CD4-positive, alpha-beta T cell treated with Interferon alpha-2 for 1 hour (primary cell): Measurements from ENCODE around the gene NAA38.
"Not testable (repeated sequence)": the region's sequence is repeated elsewhere in the genome, so short reads cannot be mapped to it uniquely, and the experiment has no call there.

Source experiments
- DNase-seq, 2 donors: peaks; one replicate each; pipeline ENCODE4 v3.0.0-alpha.2; 2020 to 2022

Gene NAA38

GRCh38 chr17:7881276-7882054 lies 24.1 kb upstream of the NAA38 start:
- no peak for DNase-seq

- DNase-seq, result no peak
Measured at GRCh38 chr17:7880076-7880868, 22.9 kb upstream of the NAA38 start.

- DNase-seq, result no peak
Measured at GRCh38 chr17:7878234-7878633, 20.9 kb upstream of the NAA38 start.

GRCh38 chr17:7875804-7876370 lies 18.5 kb upstream of the NAA38 start:
- no peak for DNase-seq

- DNase-seq, result no peak
Measured at GRCh38 chr17:7873051-7873450, 15.7 kb upstream of the NAA38 start.

- peak in 1 of 2 donors; percentile 36 for DNase-seq
Measured at GRCh38 chr17:7867881-7868329, 10.5 kb upstream of the NAA38 start.

- DNase-seq, result no peak
Measured at GRCh38 chr17:7864995-7865650, 7.8 kb upstream of the NAA38 start.

GRCh38 chr17:7864384-7864783 lies 7.0 kb upstream of the NAA38 start:
- DNase-seq, result not testable (repeated sequence)

- peak in 1 of 2 donors; percentile 74 for DNase-seq
Measured at GRCh38 chr17:7862692-7863437, 5.5 kb upstream of the NAA38 start.

- DNase-seq, result no peak
Measured at GRCh38 chr17:7859028-7859427, 1.7 kb upstream of the NAA38 start.

- DNase-seq, result peak in 1 of 2 donors; percentile 56
Measured at GRCh38 chr17:7858522-7858810, 1.1 kb upstream of the NAA38 start.

- DNase-seq, result peak; percentile 92 to 95
Measured at GRCh38 chr17:7857713-7858521, 558 bp upstream of the NAA38 start, which contains the start of gene CYB5D1. Gene CYB5D1 (plus strand): TSS chr17:7858003. CDS start chr17:7858135, 132 bp downstream.

GRCh38 chr17:7856011-7856810 lies 1.1 kb downstream of the NAA38 start:
- DNase-seq, result peak in 1 of 2 donors; percentile 54

- no peak for DNase-seq
Measured at GRCh38 chr17:7855660-7856010, 1.7 kb downstream of the NAA38 start.

GRCh38 chr17:7854851-7855659 lies 2.3 kb downstream of the NAA38 start, which contains the start of gene TMEM88:
Gene TMEM88 (plus strand): TSS chr17:7855066. CDS start chr17:7855075, 9 bp downstream.
- peak in 1 of 2 donors; percentile 39 for DNase-seq

- peak in 1 of 2 donors; percentile 23 for DNase-seq
Measured at GRCh38 chr17:7854078-7854777, 3.1 kb downstream of the NAA38 start.

- peak in 1 of 2 donors; percentile 34 for DNase-seq
Measured at GRCh38 chr17:7853691-7854038, 3.7 kb downstream of the NAA38 start.

GRCh38 chr17:7852919-7853690 lies 4.3 kb downstream of the NAA38 start:
- DNase-seq, result peak in 1 of 2 donors; percentile 33
